ENCODE measurements around the gene PITPNC1. TPM values are rescaled to one million over a fixed set of nuclear protein-coding genes. Genes with fewer than 3 reads are reported as not detected.
"Not testable (repeated sequence)": the region's sequence is repeated elsewhere in the genome, so short reads cannot be mapped to it uniquely, and the experiment has no call there.

The PITPNC1 gene
- total RNA-seq, 1 donor from 2014 or later: 39.7 TPM

GRCh38 chr17:67336859-67337258, 40.2 kb upstream of the PITPNC1 start:
- Mint-ChIP-seq H3K36me3 (ENCODE audit: low read depth, unreplicated experiment) (peaks cover 5% of the 10 kb centered on the region), H3K27me3 (ENCODE audit: unreplicated experiment) (no peaks in the 10 kb centered on the region), H3K4me1 (ENCODE audit: unreplicated experiment) (no peaks in the 10 kb centered on the region), H3K4me3 (ENCODE audit: unreplicated experiment) (no peak overlapping the region), H3K9me3 (ENCODE audit: unreplicated experiment) (no peaks in the 10 kb centered on the region), H3K27ac (ENCODE audit: unreplicated experiment) (no peak overlapping the region)
- no peak for DNase-seq (ENCODE audit: low spot score)
- TF ChIP-seq CTCF (IDR thresholded peaks at IDR 0.05; ENCODE audit: unreplicated experiment): no peak

GRCh38 chr17:67338353-67338752, 38.7 kb upstream of the PITPNC1 start:
- H3K4me3 Mint-ChIP-seq (ENCODE audit: unreplicated experiment); DNase-seq (ENCODE audit: low spot score); H3K4me1 Mint-ChIP-seq (ENCODE audit: unreplicated experiment); H3K27me3 Mint-ChIP-seq (ENCODE audit: unreplicated experiment); H3K9me3 Mint-ChIP-seq (ENCODE audit: unreplicated experiment); H3K36me3 Mint-ChIP-seq (ENCODE audit: low read depth, unreplicated experiment); H3K27ac Mint-ChIP-seq (ENCODE audit: unreplicated experiment): not testable (repeated sequence)

- peaks cover 20% of the 10 kb centered on the region for H3K36me3 Mint-ChIP-seq (ENCODE audit: low read depth, unreplicated experiment)
- no peaks in the 10 kb centered on the region for H3K9me3 Mint-ChIP-seq (ENCODE audit: unreplicated experiment)
- no peak overlapping the region for H3K4me3 Mint-ChIP-seq (ENCODE audit: unreplicated experiment)
- TF ChIP-seq CTCF (IDR thresholded peaks at IDR 0.05; ENCODE audit: unreplicated experiment): no peak
- H3K27me3 Mint-ChIP-seq (ENCODE audit: unreplicated experiment): no peaks in the 10 kb centered on the region
- no peaks in the 10 kb centered on the region for H3K4me1 Mint-ChIP-seq (ENCODE audit: unreplicated experiment)
- peak overlapping the region; percentile 3 for H3K27ac Mint-ChIP-seq (ENCODE audit: unreplicated experiment)
- DNase-seq (ENCODE audit: low spot score): no peak
Measured at GRCh38 chr17:67343237-67343636, 33.8 kb upstream of the PITPNC1 start.

GRCh38 chr17:67347826-67348225, 29.3 kb upstream of the PITPNC1 start:
- DNase-seq (ENCODE audit: low spot score): no peak
- no peaks in the 10 kb centered on the region for H3K27me3 Mint-ChIP-seq (ENCODE audit: unreplicated experiment)
- no peaks in the 10 kb centered on the region for H3K4me1 Mint-ChIP-seq (ENCODE audit: unreplicated experiment)
- H3K36me3 Mint-ChIP-seq (ENCODE audit: low read depth, unreplicated experiment): peaks cover 19% of the 10 kb centered on the region
- no peak for TF ChIP-seq CTCF (IDR thresholded peaks at IDR 0.05; ENCODE audit: unreplicated experiment)
- H3K27ac Mint-ChIP-seq (ENCODE audit: unreplicated experiment): no peak overlapping the region
- H3K9me3 Mint-ChIP-seq (ENCODE audit: unreplicated experiment): no peaks in the 10 kb centered on the region
- no peak overlapping the region for H3K4me3 Mint-ChIP-seq (ENCODE audit: unreplicated experiment)

GRCh38 chr17:67349420-67349819, 27.7 kb upstream of the PITPNC1 start:
- no peak for TF ChIP-seq CTCF (IDR thresholded peaks at IDR 0.05; ENCODE audit: unreplicated experiment)
- Mint-ChIP-seq H3K4me3 (ENCODE audit: unreplicated experiment) (no peak overlapping the region), H3K9me3 (ENCODE audit: unreplicated experiment) (no peaks in the 10 kb centered on the region), H3K4me1 (ENCODE audit: unreplicated experiment) (peaks cover 10% of the 10 kb centered on the region), H3K27ac (ENCODE audit: unreplicated experiment) (no peak overlapping the region), H3K36me3 (ENCODE audit: low read depth, unreplicated experiment) (peaks cover 21% of the 10 kb centered on the region), H3K27me3 (ENCODE audit: unreplicated experiment) (no peaks in the 10 kb centered on the region)
- no peak for DNase-seq (ENCODE audit: low spot score)

GRCh38 chr17:67353161-67353560, 23.9 kb upstream of the PITPNC1 start:
- H3K4me3 Mint-ChIP-seq (ENCODE audit: unreplicated experiment): no peak overlapping the region
- TF ChIP-seq CTCF (IDR thresholded peaks at IDR 0.05; ENCODE audit: unreplicated experiment): no peak
- DNase-seq (ENCODE audit: low spot score): no peak
- no peaks in the 10 kb centered on the region for H3K9me3 Mint-ChIP-seq (ENCODE audit: unreplicated experiment)
- H3K36me3 Mint-ChIP-seq (ENCODE audit: low read depth, unreplicated experiment): peaks cover 15% of the 10 kb centered on the region
- peaks cover 10% of the 10 kb centered on the region for H3K4me1 Mint-ChIP-seq (ENCODE audit: unreplicated experiment)
- no peak overlapping the region for H3K27ac Mint-ChIP-seq (ENCODE audit: unreplicated experiment)
- H3K27me3 Mint-ChIP-seq (ENCODE audit: unreplicated experiment): peaks cover 3% of the 10 kb centered on the region
